SH-SY5Y (cell line): ENCODE data around the gene ZMYM1.

Source experiments
- GATA2 ChIP-seq: IDR thresholded peaks from 2 replicates; pipeline ENCODE4 v1.6.1; 2011; ENCODE audit warnings: mild to moderate bottlenecking, low read depth, low read length
- GATA3 ChIP-seq: IDR thresholded peaks from 2 replicates; pipeline ENCODE4 v1.6.1; 2011; ENCODE audit warnings: low read depth, mild to moderate bottlenecking, low read length, moderate library complexity

Gene ZMYM1

DNA sequence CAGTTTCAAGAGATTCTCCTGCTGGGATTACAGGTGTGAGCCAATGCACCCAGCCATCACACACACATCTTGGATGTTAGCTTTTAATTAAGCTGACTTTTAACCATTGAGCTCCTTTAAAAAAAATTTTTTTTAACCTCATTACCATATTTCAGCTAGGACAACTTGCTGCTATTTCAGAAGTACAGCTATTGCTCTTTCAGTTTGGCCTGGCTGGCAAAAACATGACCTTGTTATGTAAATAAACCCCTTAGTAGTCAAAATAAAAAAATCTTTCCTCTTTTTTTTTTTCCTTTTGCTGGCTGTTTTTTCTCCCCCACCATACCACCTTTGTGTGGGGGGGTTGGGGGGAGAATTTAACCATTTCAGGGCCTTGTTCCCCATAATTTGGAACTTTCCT is 49.9 kb downstream of the ZMYM1 start:
- TF ChIP-seq GATA2 (no peak), GATA3 (no peak)

DNA sequence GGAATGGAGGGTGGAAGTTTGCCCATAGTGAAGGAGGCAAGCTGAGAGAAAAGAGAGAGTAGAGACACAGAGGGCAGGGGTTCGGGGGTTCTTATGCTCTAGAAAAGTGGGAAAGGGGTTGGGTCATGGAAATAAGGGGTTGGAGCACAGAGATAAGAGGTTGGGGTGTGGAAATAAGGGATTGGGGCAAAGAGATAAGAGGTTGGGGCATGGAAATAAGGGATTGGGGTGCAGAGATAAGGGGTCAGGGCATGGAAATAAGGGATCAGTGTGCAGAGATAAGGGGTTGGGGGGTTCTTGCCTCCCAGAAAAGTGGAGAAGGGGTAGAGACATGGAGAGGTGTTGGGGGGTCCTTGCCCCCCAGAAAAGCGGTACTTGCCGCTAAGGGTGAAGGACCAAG is 57.6 kb downstream of the ZMYM1 start:
- TF ChIP-seq GATA2 (no peak), GATA3 (no peak)

DNA sequence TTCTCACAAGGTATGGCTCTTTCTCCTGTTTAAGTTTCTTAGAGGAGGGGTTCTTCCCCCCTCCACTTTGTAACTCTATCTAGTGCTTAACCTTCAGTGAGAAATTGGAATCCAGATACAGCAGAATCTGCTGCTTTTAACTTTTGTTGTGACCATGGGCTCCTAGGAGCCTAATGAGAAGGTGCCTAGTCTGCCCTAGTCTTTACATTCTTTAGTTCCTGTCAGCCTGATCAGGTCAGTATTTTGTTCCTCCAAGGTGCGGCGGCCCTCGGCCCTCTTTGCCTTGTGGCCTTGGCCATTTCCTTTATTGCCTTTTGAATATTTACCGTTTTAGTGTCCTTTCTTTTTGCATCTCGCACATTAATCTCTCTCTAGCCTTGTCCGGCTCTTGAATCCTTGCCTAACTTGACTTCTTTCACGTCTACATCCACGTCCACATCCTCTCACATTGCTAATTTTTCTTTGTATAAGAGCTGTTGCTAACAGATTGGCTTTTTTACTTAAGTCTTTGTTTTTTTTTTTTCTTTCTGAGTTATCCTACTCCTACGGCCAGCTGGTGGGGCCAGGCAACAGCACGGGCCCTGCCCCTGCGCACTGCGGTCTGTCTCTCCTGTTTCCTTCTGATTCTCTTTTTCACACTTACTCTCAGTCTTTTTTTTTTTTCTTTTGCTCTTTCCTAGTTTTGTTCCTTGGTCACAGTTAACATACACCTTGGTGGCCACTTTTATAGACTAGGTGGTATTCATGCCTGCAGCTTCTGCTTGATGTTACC is 64.7 kb downstream of the ZMYM1 start:
- TF ChIP-seq GATA2 (no peak), GATA3 (no peak)

DNA sequence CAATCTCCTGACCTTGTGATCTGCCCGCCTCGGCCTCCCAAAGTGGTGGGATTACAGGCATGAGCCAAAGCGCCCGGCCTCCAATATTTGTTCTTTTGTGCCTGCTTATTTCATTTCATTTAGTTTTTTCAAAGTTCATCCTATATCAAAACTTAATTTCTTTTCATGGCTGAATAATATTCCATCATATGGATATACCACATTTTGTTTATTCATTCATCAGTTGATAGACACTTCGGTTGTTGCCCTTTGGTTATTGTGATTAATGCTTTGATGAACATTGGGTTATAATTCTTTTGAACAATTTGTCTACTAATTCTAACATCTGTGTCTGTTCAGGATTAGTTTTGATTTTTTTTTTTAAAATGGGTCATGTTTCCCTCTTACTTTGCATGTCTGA is 72.0 kb downstream of the ZMYM1 start:
- no peak for TF ChIP-seq GATA3
- TF ChIP-seq GATA2: no peak

DNA sequence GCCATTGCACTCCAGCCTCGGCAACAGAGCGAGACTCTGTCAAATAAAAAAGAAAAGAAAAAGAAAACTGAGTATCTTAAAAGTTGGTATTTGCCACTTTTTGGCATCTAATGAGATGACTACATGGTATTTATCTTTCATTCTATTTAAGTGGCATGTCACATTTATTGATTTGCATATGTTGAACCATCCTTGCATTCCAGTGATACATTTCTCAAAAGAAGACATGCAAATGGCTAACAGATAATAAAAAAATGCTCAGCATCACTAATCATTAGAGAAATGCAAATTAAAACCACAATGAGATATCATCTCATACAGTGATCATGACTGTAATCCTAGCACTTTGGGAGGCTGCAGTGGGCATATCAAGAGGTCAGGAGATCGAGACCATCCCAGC is 85.7 kb downstream of the ZMYM1 start:
- no peak for TF ChIP-seq GATA2
- no peak for TF ChIP-seq GATA3
